K562 (cell line): ENCODE measurements around the gene ANO10. TPM values are rescaled to one million over a fixed set of nuclear protein-coding genes. Genes with fewer than 3 reads are reported as not detected.
A peak's percentile ranks its signal among the peaks of the same experiment; 100 is the strongest.

Experiments used
- DNMT1 ChIP-seq: fragments of 450-650 bp; IDR thresholded peaks from 2 replicates; pipeline ENCODE4 v1.6.1; 2016; ENCODE audit warnings: antibody characterized with exemption, mild to moderate bottlenecking
- DPF2 ChIP-seq: fragments of 450-650 bp; IDR thresholded peaks from 2 replicates; pipeline ENCODE4 v1.6.1; 2016
- E2F6 ChIP-seq, 2 experiments: IDR thresholded peaks; 2 replicates each; pipeline ENCODE4 v1.6.1; 2011; ENCODE audit warnings: borderline replicate concordance in 1 of 2, control low read depth in 1 of 2, low read depth in 1 of 2, low read length in 1 of 2, mild to moderate bottlenecking in 1 of 2, mixed read lengths in 1 of 2, moderate library complexity in 1 of 2; ENCODE audit not compliant: insufficient read depth in 1 of 2, insufficient read length in 1 of 2, poor library complexity in 1 of 2, severe bottlenecking in 1 of 2; ENCODE audit errors: extremely low read depth in 1 of 2
- ESRRB ChIP-seq: fragments of 250-450 bp; sonication (Bioruptor Pico); IDR thresholded peaks from 2 replicates; pipeline ENCODE4 v1.5.0; 2020; ENCODE audit warnings: mild to moderate bottlenecking, moderate library complexity, borderline replicate concordance
- FOSL1 ChIP-seq: fragments of 200-800 bp; sonication (Bioruptor generic); conservative IDR thresholded peaks from 2 replicates; pipeline ENCODE4 v1.6.1; 2016; ENCODE audit warnings: missing genetic modification characterization, missing compliant biosample characterization
- FOXM1 ChIP-seq, 2 experiments: fragments of 450-650 bp in 1 of 2; sonication (generic) in 1 of 2; formaldehyde crosslinking in 1 of 2; IDR thresholded peaks; 2 replicates each; pipeline versions ENCODE4 v1.6.1 to v1.9.0; 2017 to 2022; ENCODE audit warnings: low read depth in 2 of 2, mild to moderate bottlenecking in 2 of 2, missing genetic modification reagents in 1 of 2, moderate library complexity in 1 of 2
- HDGF ChIP-seq: fragments of 450-650 bp; IDR thresholded peaks from 2 replicates; pipeline ENCODE4 v1.6.1; 2016
- IFI16 ChIP-seq: fragments of 250-450 bp; sonication (Bioruptor Pico); IDR thresholded peaks from 2 replicates; pipeline ENCODE4 v2.1.2; 2022; ENCODE audit warnings: mild to moderate bottlenecking, inconsistent platforms
- MAFF ChIP-seq: IDR thresholded peaks from 2 replicates; pipeline ENCODE4 v1.6.1; 2012; ENCODE audit warnings: low read length, improper control_type of control experiment
- MBD2 ChIP-seq: sonication (generic); IDR thresholded peaks from 2 replicates; pipeline ENCODE4 v1.6.1; 2016; ENCODE audit warnings: low read depth, borderline replicate concordance
- NR2C2 ChIP-seq, 2 experiments: fragments of 200-800 bp in 1 of 2; sonication (Bioruptor generic) in 1 of 2; sonication (generic) in 1 of 2; formaldehyde crosslinking in 1 of 2; IDR thresholded peaks; 2 replicates each; pipeline versions ENCODE4 v1.6.1 to v1.8.0; 2016 to 2022; ENCODE audit warnings: mild to moderate bottlenecking in 1 of 2, missing compliant biosample characterization in 1 of 2, missing genetic modification characterization in 1 of 2, missing genetic modification reagents in 1 of 2
- POLR2A ChIP-seq: fragments of 450-650 bp; conservative IDR thresholded peaks from 2 replicates; pipeline ENCODE4 v1.6.1; 2016
- SRSF1 ChIP-seq: fragments of 200-400 bp; formaldehyde crosslinking; IDR thresholded peaks from 2 replicates; pipeline ENCODE4 v1.6.1; 2017; ENCODE audit warnings: mild to moderate bottlenecking, low read depth, low read length, moderate library complexity
- ZNF507 ChIP-seq: conservative IDR thresholded peaks from 2 replicates; pipeline ENCODE4 v1.6.1; 2017; ENCODE audit warnings: missing genetic modification characterization, missing compliant biosample characterization
- ZNF717 ChIP-seq: fragments of 250-450 bp; sonication (Bioruptor Pico); IDR thresholded peaks from 2 replicates; pipeline ENCODE4 v1.5.0; 2021
- ZSCAN32 ChIP-seq: fragments of 450-650 bp; formaldehyde crosslinking; IDR thresholded peaks from 2 replicates; pipeline ENCODE4 v1.4.0; 2020; ENCODE audit warnings: mild to moderate bottlenecking, moderate library complexity
- polyA plus RNA-seq, 8 experiments: library from polyadenylated mRNA; depleted of rRNA in 4 of 8; stranded (reverse) in 5 of 8; unstranded in 3 of 8; fragments of >200 nt; fragmentation: Nextera tagmentation in 2 of 8; fragmentation: Illumina TruSeq in 1 of 8; extraction: Ambion mirVana in 2 of 8; extraction: Trizol in 1 of 8; gene quantifications; 2 replicates each; pipeline versions ENCODE4 v1.2.1 to v1.2.3, GENCODE V29; 2011 to 2014; ENCODE audit warnings: inconsistent platforms in 1 of 8, missing spikeins in 1 of 8
- total RNA-seq, 7 experiments: library from RNA; depleted of rRNA in 6 of 7; stranded (reverse); fragments of >200 nt in 6 of 7; fragmentation: Illumina TruSeq in 2 of 7; extraction: Trizol in 2 of 7; gene quantifications; 2 replicates each; pipeline versions ENCODE4 v1.2.1 to v1.2.3, GENCODE V29; 2011 to 2021; ENCODE audit warnings: low replicate concordance in 1 of 7
- TF ChIP-seq, protein P1 (sequence below), 2 experiments: fragments of 450-650 bp in 1 of 2; sonication (generic) in 1 of 2; formaldehyde crosslinking in 1 of 2; IDR thresholded peaks; 2 replicates each; pipeline versions ENCODE4 v1.7.1 to v1.9.0; 2016 to 2022; ENCODE audit warnings: inconsistent platforms in 1 of 2, mild to moderate bottlenecking in 1 of 2, missing genetic modification reagents in 1 of 2

The ANO10 gene
- total and polyA plus RNA-seq, 9 of the 15 experiments (the other 6 are each of a cell fraction or from before 2014, with no cell fraction given) = 6.4 to 46.0 (median 32.3) TPM

- TF ChIP-seq, protein P1, sequence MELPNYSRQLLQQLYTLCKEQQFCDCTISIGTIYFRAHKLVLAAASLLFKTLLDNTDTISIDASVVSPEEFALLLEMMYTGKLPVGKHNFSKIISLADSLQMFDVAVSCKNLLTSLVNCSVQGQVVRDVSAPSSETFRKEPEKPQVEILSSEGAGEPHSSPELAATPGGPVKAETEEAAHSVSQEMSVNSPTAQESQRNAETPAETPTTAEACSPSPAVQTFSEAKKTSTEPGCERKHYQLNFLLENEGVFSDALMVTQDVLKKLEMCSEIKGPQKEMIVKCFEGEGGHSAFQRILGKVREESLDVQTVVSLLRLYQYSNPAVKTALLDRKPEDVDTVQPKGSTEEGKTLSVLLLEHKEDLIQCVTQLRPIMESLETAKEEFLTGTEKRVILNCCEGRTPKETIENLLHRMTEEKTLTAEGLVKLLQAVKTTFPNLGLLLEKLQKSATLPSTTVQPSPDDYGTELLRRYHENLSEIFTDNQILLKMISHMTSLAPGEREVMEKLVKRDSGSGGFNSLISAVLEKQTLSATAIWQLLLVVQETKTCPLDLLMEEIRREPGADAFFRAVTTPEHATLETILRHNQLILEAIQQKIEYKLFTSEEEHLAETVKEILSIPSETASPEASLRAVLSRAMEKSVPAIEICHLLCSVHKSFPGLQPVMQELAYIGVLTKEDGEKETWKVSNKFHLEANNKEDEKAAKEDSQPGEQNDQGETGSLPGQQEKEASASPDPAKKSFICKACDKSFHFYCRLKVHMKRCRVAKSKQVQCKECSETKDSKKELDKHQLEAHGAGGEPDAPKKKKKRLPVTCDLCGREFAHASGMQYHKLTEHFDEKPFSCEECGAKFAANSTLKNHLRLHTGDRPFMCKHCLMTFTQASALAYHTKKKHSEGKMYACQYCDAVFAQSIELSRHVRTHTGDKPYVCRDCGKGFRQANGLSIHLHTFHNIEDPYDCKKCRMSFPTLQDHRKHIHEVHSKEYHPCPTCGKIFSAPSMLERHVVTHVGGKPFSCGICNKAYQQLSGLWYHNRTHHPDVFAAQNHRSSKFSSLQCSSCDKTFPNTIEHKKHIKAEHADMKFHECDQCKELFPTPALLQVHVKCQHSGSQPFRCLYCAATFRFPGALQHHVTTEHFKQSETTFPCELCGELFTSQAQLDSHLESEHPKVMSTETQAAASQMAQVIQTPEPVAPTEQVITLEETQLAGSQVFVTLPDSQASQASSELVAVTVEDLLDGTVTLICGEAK (IDR thresholded peaks at IDR 0.05) = peak; percentile 74
- TF ChIP-seq, protein P1 (CRISPR knock-in tag; IDR thresholded peaks at IDR 0.05) = no peak
- TF ChIP-seq ESRRB (CRISPR knock-in tag) (no peak), NR2C2 (CRISPR knock-in tag; IDR thresholded peaks at IDR 0.05) (no peak), NR2C2 (tag; IDR thresholded peaks at IDR 0.05) (peak; percentile 85), SRSF1 (no peak), E2F6 (IDR thresholded peaks at IDR 0.05; ENCODE audit: borderline replicate concordance in 1 of 2, extremely low read depth in 1 of 2, insufficient read depth in 1 of 2, insufficient read length in 1 of 2, low read depth in 1 of 2, low read length in 1 of 2, poor library complexity in 1 of 2, severe bottlenecking in 1 of 2) (no peak), FOSL1 (tag) (peak; percentile 77), POLR2A (no peak), DNMT1 (no peak), MBD2 (no peak), IFI16 (CRISPR knock-in tag) (no peak), DPF2 (peak; percentile 71), FOXM1 (IDR thresholded peaks at IDR 0.05; ENCODE audit: low read depth) (peak; percentile 46; the same call in 1 of the 2 replicates), FOXM1 (CRISPR knock-in tag; IDR thresholded peaks at IDR 0.05; ENCODE audit: low read depth) (no peak), ZNF507 (tag) (no peak), ZSCAN32 (CRISPR knock-in tag) (no peak), HDGF (no peak), MAFF (peak; percentile 69; the same call in 1 of the 2 replicates), ZNF717 (CRISPR knock-in tag) (no peak)
Observed at GRCh38 chr3:43389388-43390254, 232.2 kb downstream of the ANO10 start (continued).
